AG09319 (cell line): Measurements from ENCODE around the gene DNAJC5G.

ENCODE experiments used
- DNase-seq: peaks from one replicate; pipeline ENCODE4 v3.0.0-alpha.2; 2010; ENCODE audit warnings: low read depth; ENCODE audit errors: extremely low read depth
- TF ChIP-seq, protein P1 (sequence below): IDR thresholded peaks from 2 replicates; pipeline ENCODE4 v1.5.1; 2011; ENCODE audit warnings: low read depth, mild to moderate bottlenecking, inconsistent platforms, low read length, moderate library complexity

The DNAJC5G gene

DNA sequence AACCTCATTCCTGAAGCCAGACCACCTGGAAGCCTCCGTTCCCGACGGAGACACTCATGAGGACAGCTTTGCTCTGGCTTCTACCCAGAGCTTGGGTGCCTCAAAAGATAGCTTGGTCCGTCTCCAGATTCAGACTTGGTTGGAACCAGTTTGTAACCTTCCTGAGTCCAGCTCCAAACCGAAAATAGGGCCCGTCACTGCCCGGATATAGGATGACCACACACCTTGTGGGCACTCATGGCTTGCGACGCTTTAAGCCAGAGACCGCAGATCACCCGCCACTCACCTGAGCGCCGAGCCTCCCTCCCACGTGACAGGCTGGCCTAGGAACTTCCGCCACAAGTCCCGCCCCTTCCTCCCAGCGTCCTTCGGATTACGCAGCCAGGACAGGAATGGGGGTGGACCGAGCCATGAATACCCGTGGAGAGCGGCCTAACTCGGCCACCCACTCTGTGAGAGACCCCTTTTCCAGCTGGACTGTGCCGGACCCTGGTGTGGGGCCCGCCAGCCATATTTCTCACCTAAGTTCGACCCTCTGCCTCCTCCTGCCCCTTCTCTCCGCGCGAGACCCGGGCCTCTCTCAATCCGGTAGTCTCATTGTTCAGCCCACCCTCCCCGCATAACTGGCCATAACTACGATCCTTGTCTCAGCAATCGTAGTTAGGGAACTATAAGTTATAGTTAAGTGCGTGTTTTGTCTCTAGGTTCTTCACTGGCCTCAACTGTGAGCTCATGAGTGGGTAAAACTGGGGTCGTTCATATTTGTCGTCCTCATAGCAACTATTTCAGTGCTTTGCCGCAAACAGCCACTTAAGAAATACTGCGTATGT lies 47.7 kb downstream of the DNAJC5G start, which contains the start of gene MPV17:
Gene MPV17, minus strand, starts transcription at position 332 of the 830 bp plus-strand sequence. CDS start 580 bp downstream, outside the sequence.
- TF ChIP-seq, protein P1, sequence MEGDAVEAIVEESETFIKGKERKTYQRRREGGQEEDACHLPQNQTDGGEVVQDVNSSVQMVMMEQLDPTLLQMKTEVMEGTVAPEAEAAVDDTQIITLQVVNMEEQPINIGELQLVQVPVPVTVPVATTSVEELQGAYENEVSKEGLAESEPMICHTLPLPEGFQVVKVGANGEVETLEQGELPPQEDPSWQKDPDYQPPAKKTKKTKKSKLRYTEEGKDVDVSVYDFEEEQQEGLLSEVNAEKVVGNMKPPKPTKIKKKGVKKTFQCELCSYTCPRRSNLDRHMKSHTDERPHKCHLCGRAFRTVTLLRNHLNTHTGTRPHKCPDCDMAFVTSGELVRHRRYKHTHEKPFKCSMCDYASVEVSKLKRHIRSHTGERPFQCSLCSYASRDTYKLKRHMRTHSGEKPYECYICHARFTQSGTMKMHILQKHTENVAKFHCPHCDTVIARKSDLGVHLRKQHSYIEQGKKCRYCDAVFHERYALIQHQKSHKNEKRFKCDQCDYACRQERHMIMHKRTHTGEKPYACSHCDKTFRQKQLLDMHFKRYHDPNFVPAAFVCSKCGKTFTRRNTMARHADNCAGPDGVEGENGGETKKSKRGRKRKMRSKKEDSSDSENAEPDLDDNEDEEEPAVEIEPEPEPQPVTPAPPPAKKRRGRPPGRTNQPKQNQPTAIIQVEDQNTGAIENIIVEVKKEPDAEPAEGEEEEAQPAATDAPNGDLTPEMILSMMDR = no peak

GRCh38 chr2:27323596-27324285 lies 48.5 kb downstream of the DNAJC5G start:
- DNase-seq = no peak
- TF ChIP-seq, protein P1 = no peak

More for the DNA sequence above, 47.7 kb downstream of the DNAJC5G start, which contains the start of gene MPV17:
- peak; percentile 78 for DNase-seq

DNA sequence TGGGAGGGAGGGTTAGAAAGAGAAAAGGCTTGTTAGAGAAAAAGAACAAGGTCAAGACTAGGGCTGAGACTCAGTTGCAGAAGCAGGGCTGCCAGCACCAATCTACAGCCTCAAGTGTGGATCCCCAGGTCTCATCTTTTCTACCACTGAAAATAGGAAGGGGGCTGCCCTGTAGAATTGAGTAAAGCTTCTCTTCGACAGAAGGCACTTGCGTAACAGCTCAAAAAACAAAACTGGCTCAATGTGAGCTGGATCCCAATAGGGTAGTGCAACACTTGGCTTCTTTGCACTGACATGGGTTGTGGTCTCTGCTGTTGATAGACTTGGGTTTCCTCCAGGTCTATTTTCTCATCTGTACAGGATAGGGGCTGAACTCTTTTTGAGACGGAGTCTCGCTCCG lies 49.5 kb downstream of the DNAJC5G start:
- DNase-seq = no peak
- TF ChIP-seq, protein P1 = no peak
